ENCODE data around the gene CPM.

CPM gene

GRCh38 chr12:68977909-68978610, 45.1 kb upstream of the CPM start:
- TF ChIP-seq CTCF (IDR thresholded peaks at IDR 0.05; ENCODE audit: insufficient read depth, low read length), result no peak
- TF ChIP-seq REST (IDR thresholded peaks at IDR 0.05; ENCODE audit: insufficient replicate concordance, low read depth), result no peak
- no peak for TF ChIP-seq POLR2AphosphoS5 (IDR thresholded peaks at IDR 0.05; ENCODE audit: low read depth)
- TF ChIP-seq GABPA (IDR thresholded peaks at IDR 0.05; ENCODE audit: low read depth), result no peak
- no peak for DNase-seq (ENCODE audit: low read depth in 1 of 2, low spot score in 1 of 2)
- H3K4me3 ChIP-seq (replicated peaks; ENCODE audit: insufficient read depth, low read length), result no peak overlapping the region
- H3K27me3 ChIP-seq (ENCODE audit: insufficient read depth, poor library complexity, severe bottlenecking), result no peaks in the 10 kb centered on the region
- H3K27ac ChIP-seq (replicated peaks), result no peak overlapping the region

GRCh38 chr12:68977335-68977734, 44.4 kb upstream of the CPM start:
- TF ChIP-seq POLR2AphosphoS5 (IDR thresholded peaks at IDR 0.05; ENCODE audit: low read depth) (no peak), REST (IDR thresholded peaks at IDR 0.05; ENCODE audit: insufficient replicate concordance, low read depth) (no peak), GABPA (IDR thresholded peaks at IDR 0.05; ENCODE audit: low read depth) (no peak), CTCF (IDR thresholded peaks at IDR 0.05; ENCODE audit: insufficient read depth, low read length) (no peak), SPI1 (IDR thresholded peaks at IDR 0.05; ENCODE audit: borderline replicate concordance, low read depth) (no peak)
- Histone ChIP-seq H3K4me3 (replicated peaks; ENCODE audit: insufficient read depth, low read length) (no peak overlapping the region), H3K27ac (replicated peaks) (no peak overlapping the region)

GRCh38 chr12:68976395-68976841, 43.4 kb upstream of the CPM start:
- no peak overlapping the region for H3K27ac ChIP-seq (replicated peaks)
- no peaks in the 10 kb centered on the region for H3K27me3 ChIP-seq (ENCODE audit: insufficient read depth, poor library complexity, severe bottlenecking)
- DNase-seq (ENCODE audit: low read depth in 1 of 2, low spot score in 1 of 2), result no peak
- no peak overlapping the region for H3K4me3 ChIP-seq (replicated peaks; ENCODE audit: insufficient read depth, low read length)
- TF ChIP-seq CTCF (IDR thresholded peaks at IDR 0.05; ENCODE audit: insufficient read depth, low read length), result no peak
- no peak for TF ChIP-seq GABPA (IDR thresholded peaks at IDR 0.05; ENCODE audit: low read depth)
- no peak for TF ChIP-seq SPI1 (IDR thresholded peaks at IDR 0.05; ENCODE audit: borderline replicate concordance, low read depth)
- no peak for TF ChIP-seq POLR2AphosphoS5 (IDR thresholded peaks at IDR 0.05; ENCODE audit: low read depth)
- TF ChIP-seq REST (IDR thresholded peaks at IDR 0.05; ENCODE audit: insufficient replicate concordance, low read depth), result no peak

More at GRCh38 chr12:68977335-68977734, 44.4 kb upstream of the CPM start:
- no peaks in the 10 kb centered on the region for H3K27me3 ChIP-seq (ENCODE audit: insufficient read depth, poor library complexity, severe bottlenecking)
- DNase-seq (ENCODE audit: low read depth in 1 of 2, low spot score in 1 of 2), result no peak

All from HL-60 (cell line).